T-helper 1 cell treated with Interleukin-12 subunit alpha and Interleukin-12 subunit beta and Interleukin-4 antibody, amounts not matched to agents 30 μg/mL and 1 μg/mL, for 36 hours (primary cell): ENCODE data around the gene MAGI1.

Experiments used
- H3K27ac Mint-ChIP-seq: one replicate; pipeline ENCODE4 v1.8.0; 2021; ENCODE audit warnings: mild to moderate bottlenecking, mixed read lengths
- H3K27me3 Mint-ChIP-seq: one replicate; pipeline ENCODE4 v1.8.0; 2021; ENCODE audit warnings: low read depth, mixed read lengths
- H3K36me3 Mint-ChIP-seq: one replicate; pipeline ENCODE4 v1.8.0; 2021; ENCODE audit warnings: low read depth, mixed read lengths
- H3K4me1 Mint-ChIP-seq: one replicate; pipeline ENCODE4 v1.8.0; 2021; ENCODE audit warnings: low read depth, mixed read lengths
- H3K4me3 Mint-ChIP-seq: one replicate; pipeline ENCODE4 v1.8.0; 2021; ENCODE audit warnings: mild to moderate bottlenecking, moderate library complexity, mixed read lengths
- H3K9me3 Mint-ChIP-seq: one replicate; pipeline ENCODE4 v1.8.0; 2021; ENCODE audit warnings: mixed read lengths

Gene MAGI1

DNA sequence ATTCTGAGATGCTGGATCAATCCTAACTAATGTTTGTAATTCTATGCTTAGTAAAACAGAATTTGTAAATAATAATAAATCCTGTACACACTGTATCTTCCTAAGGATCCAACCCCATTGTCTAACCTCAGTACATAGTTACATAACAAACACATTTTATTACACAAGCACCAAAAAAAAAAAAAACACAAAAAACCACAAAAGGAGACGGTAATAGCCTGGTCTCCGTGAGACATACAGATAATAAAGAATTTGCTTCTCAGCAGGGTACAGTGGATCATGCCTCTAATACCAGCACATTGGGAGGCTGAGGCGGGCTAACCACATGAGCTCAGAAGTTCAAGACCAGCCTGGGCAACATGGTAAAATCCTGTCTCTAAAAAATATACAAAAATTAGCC is 558.7 kb downstream of the MAGI1 start:
- Mint-ChIP-seq H3K4me3 (no peak overlapping the region), H3K9me3 (no peaks in the 10 kb centered on the region), H3K27ac (no peak overlapping the region), H3K36me3 (no peaks in the 10 kb centered on the region), H3K4me1 (no peaks in the 10 kb centered on the region), H3K27me3 (no peaks in the 10 kb centered on the region)

DNA sequence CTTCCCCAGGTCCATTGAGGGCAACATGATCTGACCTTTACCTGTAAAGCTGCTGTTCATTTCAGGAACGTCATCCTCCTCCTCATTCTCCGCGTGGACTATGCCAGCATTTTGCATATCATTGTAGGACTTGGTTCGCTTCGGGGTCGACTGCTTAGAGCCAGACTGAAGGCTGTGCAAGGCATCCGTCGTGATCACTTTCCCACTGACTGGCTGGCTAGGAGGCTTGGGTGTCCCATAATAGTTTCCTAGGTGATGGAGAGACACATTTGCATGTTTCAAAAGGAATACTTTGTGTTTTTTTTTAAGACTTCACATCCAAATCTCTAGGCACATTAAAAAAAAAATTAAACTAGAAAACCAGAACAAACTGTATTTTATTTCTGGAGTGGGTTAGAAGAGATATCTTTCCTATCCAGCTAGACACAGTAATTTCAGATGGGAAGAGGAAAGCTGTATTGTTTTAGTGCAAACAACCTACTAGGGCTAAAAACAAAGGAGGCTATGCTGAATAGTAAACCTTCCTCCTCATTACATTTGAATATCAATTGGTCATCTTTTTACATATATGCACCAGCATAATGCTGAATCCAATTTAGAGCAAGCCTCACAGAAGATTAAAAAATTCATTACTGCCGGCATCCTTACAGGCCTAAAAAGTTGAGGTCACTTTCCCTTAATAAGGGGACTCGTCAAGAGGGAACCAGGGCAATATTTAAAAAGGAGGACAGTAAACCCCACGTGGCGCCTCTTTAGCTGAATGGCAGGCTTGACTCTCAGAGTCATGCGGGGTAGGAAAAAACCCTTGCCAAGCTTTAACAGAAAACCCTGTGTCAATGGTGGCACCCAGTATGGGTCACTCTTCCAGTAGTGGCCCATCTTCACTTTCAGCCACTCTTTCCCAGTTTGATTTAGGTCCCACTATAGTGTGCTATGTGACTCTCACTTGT is 559.9 kb downstream of the MAGI1 start:
- no peaks in the 10 kb centered on the region for H3K27me3 Mint-ChIP-seq
- no peaks in the 10 kb centered on the region for H3K36me3 Mint-ChIP-seq
- H3K27ac Mint-ChIP-seq = no peak overlapping the region
- no peaks in the 10 kb centered on the region for H3K9me3 Mint-ChIP-seq
- no peaks in the 10 kb centered on the region for H3K4me1 Mint-ChIP-seq
- no peak overlapping the region for H3K4me3 Mint-ChIP-seq

DNA sequence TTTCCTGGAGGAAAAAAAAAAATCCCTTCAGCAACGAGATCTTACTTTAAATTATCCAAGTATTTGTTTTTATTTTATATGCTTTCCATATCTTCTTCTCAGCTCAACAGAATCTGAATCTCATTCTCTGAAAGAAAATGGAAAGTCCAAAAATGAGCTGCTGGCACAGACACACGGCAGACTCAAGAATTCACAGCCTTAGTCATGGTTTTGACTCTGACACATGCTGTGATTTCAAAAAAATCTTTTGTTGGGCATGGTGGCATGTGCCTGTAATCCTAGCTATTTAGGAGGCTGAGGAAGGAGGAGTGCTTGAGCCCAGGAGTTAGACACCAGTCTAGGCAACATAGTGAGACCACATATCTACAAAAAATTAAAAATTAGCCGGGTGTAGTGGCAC is 565.0 kb downstream of the MAGI1 start:
- Mint-ChIP-seq H3K4me1 (no peaks in the 10 kb centered on the region), H3K27me3 (no peaks in the 10 kb centered on the region), H3K4me3 (no peak overlapping the region), H3K27ac (no peak overlapping the region), H3K9me3 (no peaks in the 10 kb centered on the region), H3K36me3 (no peaks in the 10 kb centered on the region)

DNA sequence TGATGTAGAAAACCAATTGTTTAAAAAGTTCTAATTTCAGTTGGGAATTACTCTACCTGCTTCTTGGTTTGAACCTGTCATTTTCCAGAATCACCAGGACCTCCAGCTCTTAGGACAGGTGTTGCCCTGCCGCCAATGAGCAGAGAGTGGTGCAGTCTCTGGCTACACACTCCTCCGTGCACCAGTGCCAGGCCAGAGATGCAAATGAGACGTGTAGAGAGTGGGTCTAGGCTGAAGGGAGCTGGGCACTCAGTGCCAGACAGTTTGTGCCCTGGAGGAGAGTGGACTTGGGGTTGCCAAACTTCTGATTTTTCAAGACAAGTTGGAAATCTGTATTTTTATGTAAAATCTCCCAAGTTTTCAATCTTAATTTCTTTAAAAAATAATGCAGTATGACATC is 566.2 kb downstream of the MAGI1 start:
- Mint-ChIP-seq H3K27ac (no peak overlapping the region), H3K4me1 (no peaks in the 10 kb centered on the region), H3K27me3 (no peaks in the 10 kb centered on the region), H3K36me3 (no peaks in the 10 kb centered on the region), H3K4me3 (no peak overlapping the region), H3K9me3 (no peaks in the 10 kb centered on the region)

DNA sequence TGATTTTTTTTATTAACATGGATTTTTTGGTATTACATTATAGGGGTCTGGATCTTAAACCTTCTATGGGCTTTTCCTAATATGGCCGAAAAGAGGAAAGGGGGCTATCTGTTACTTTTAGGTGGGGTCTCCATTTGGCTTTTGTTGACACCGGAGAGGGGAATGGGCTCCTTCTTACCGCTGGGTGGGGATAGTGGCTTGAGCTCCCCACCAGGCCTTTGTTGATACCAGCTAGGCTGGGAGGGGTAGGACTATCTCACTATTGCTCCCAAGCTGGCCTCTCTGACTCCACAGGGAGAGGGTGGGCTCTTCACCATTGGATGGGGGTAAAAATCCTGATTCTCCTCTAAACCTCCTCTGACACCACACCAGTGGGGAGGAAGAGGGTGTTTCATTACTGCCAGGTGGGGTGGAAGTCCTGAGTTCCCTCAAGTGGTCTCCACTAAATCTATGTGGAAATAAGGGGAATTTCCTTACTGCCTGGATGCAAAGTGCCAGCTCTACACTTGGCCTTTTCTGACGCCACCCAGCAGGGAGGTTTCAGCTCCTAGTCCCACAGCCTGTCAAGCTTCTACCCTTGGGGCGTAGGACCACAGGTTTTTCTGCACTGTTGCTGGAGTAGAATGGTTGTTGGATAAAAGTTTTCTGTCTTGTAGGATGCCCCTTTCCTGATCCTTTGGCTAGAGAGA is 572.3 kb downstream of the MAGI1 start:
- Mint-ChIP-seq H3K36me3 (no peaks in the 10 kb centered on the region), H3K9me3 (peaks cover 3% of the 10 kb centered on the region), H3K27me3 (no peaks in the 10 kb centered on the region)

DNA sequence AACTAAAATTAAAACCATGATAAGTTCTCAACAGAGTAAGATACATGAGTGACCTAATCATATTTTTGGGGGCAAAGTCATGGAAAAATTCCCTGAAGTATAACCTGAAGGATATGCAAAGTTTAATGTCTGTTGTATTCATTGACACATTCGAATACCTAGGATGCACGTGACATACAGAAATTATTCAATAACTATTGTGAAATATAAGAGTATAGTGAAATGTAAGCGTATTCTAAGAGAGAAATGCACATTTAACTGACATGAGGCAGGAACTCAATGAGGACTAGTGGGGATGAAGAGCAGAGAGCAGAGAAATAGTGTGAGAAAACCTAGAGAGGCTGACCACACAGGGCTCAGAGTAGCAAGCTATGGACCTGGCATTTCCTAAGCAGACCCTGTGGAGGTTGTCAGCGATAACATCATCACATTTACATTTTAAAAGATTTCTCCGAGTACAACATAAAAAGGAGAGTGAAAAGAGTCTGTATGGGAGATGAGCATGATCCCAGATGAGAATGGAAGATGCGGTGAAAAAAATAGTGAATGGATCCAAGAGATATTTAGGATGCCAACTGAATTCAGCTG is 588.8 kb downstream of the MAGI1 start:
- no peaks in the 10 kb centered on the region for H3K4me1 Mint-ChIP-seq
- H3K36me3 Mint-ChIP-seq = no peaks in the 10 kb centered on the region
- H3K9me3 Mint-ChIP-seq = peaks cover 4% of the 10 kb centered on the region
- no peak overlapping the region for H3K27ac Mint-ChIP-seq
- no peak overlapping the region for H3K4me3 Mint-ChIP-seq
- H3K27me3 Mint-ChIP-seq = no peaks in the 10 kb centered on the region

More for the DNA sequence above, 572.3 kb downstream of the MAGI1 start:
- H3K27ac Mint-ChIP-seq = no peak overlapping the region
- H3K4me1 Mint-ChIP-seq = no peaks in the 10 kb centered on the region
- H3K4me3 Mint-ChIP-seq = no peak overlapping the region

DNA sequence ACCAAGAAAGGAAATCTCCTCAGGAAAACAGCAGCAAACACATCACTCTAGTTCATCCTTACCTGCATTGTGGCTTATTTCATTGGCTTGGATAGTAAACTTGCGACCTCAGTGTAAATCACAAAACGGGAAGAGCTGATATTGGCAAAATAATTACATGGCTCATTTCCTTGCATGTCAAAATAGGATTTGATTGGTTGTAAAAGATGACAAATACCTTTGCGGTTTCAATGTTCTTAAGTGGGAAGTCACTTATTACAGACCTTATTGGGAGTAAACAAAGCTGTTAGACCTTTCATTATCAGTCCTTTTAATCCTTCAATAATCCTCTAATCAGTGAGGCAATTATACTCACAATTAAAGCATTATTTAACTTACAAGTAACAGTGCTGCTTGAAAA is 590.6 kb downstream of the MAGI1 start:
- H3K4me1 Mint-ChIP-seq = no peaks in the 10 kb centered on the region
- H3K27ac Mint-ChIP-seq = no peak overlapping the region
- peaks cover 4% of the 10 kb centered on the region for H3K9me3 Mint-ChIP-seq

DNA sequence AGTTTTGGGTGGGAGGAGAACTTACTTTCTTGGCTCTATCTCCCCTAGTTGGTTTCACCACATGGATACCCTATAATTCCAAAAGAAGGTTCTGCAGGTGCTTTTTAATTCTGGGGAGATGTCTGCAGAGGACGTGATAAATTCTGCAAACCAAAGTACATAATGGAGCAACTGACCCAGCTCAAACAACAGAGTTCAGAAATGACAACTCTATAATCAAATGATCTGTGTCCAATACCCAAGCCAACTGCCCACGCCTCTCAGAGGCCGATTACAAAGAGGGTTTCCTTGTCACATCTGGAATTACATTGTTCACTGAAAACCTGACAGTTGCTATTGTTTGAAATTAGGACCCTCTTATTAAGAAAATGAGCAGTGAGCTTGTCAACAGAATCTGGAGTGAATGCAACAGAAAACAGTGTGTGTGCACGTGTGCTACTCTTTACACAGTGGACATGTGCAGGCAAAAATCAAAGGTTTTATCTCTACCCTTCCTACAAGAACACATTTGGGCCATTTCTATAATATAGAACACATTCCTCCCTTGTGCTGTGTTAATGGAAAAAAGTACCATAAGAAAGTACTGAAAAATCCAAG is 593.0 kb downstream of the MAGI1 start:
- H3K36me3 Mint-ChIP-seq = no peaks in the 10 kb centered on the region
- no peaks in the 10 kb centered on the region for H3K27me3 Mint-ChIP-seq
- no peaks in the 10 kb centered on the region for H3K4me1 Mint-ChIP-seq
- peaks cover 4% of the 10 kb centered on the region for H3K9me3 Mint-ChIP-seq
- no peak overlapping the region for H3K4me3 Mint-ChIP-seq
- H3K27ac Mint-ChIP-seq = no peak overlapping the region

More for the DNA sequence above, 590.6 kb downstream of the MAGI1 start:
- Mint-ChIP-seq H3K4me3 (no peak overlapping the region), H3K36me3 (no peaks in the 10 kb centered on the region), H3K27me3 (no peaks in the 10 kb centered on the region)

DNA sequence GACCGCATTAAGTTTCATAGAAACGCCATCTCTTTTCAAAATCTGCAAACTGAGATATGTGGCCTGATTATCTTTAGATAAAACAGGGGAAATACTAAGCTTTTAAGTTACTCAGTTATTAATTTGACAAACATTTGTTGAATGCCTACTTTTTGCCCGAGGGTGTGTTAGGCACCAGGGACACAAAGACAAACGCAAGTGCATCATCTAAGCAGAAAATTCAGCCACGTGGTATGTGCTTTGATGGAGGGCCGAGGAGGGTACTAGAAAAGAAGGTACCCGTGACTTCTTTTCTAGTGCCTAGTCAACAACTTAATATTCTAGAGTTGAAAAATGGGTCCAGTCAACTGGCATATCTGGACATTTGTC is 594.3 kb downstream of the MAGI1 start:
- Mint-ChIP-seq H3K4me1 (no peaks in the 10 kb centered on the region), H3K9me3 (peaks cover 4% of the 10 kb centered on the region), H3K36me3 (no peaks in the 10 kb centered on the region), H3K27me3 (no peaks in the 10 kb centered on the region), H3K4me3 (no peak overlapping the region), H3K27ac (no peak overlapping the region)

DNA sequence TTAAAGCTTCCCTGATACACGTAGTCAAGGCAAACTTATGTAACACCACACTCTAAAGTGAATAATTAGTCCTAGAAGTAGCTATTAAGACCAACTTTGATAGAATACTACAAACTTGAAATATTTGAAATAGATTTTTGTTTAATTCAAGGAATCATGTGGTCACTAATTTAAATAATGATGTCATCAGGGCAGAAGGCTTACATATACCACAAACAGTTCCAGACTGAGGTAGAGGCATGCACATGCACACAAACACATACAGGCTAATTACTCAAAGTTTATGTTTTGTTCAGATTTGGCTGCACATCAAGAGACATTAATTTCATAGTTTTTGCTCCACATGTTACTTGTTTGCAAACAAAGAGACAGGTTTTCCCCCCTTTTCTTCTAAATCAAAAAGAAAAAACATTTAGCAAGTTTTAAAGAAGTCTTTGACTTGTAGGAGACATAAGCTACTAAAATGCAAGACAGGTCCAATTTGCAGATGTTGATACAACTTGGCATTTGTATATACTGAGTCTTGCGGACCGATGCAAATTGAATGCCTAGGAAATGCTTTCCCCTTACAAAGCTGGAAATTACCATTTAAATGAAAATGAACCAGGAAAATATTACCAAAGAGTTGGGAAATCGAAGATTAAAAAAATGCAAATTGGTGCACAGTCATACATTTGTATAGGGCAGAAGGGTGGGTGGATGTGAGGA is 594.8 kb downstream of the MAGI1 start:
- H3K36me3 Mint-ChIP-seq = no peaks in the 10 kb centered on the region
- H3K4me1 Mint-ChIP-seq = no peaks in the 10 kb centered on the region
- H3K4me3 Mint-ChIP-seq = no peak overlapping the region

DNA sequence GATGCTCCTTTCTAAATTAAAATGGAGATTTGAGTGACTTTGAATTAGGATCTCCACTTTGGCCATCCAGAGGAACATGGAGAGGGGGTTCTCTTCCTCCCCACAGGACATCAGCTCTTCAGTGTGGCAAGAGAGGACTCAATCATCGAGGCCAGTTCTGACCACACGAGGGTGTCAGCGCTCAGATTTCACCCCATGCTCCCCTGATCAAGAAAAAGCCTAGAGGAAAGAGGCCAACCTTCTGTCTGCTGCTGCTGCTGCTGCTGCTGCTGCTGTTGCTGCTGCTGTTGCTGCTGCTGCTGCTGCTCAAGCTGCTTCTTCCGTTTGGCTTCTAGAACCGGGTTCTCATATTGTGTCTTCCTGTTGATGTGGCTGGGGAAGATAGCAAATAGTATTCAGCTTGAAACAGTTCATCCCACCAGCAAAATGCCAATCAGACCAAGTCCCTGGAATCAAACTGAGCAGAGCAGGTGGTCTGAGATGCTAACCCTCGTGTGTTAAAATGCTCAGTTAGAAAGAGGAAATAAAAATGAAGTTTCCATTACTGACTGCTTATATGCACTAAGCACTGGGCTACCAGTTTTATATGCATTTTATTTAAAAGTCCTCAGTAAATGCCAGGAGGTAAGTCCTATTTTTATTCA is 599.0 kb downstream of the MAGI1 start:
- H3K9me3 Mint-ChIP-seq = no peaks in the 10 kb centered on the region
- H3K36me3 Mint-ChIP-seq = no peaks in the 10 kb centered on the region
- H3K4me3 Mint-ChIP-seq = no peak overlapping the region
- no peaks in the 10 kb centered on the region for H3K4me1 Mint-ChIP-seq
- H3K27me3 Mint-ChIP-seq = no peaks in the 10 kb centered on the region
- H3K27ac Mint-ChIP-seq = no peak overlapping the region

More for the DNA sequence above, 594.8 kb downstream of the MAGI1 start:
- Mint-ChIP-seq H3K27me3 (no peaks in the 10 kb centered on the region), H3K27ac (no peak overlapping the region), H3K9me3 (peaks cover 4% of the 10 kb centered on the region)

DNA sequence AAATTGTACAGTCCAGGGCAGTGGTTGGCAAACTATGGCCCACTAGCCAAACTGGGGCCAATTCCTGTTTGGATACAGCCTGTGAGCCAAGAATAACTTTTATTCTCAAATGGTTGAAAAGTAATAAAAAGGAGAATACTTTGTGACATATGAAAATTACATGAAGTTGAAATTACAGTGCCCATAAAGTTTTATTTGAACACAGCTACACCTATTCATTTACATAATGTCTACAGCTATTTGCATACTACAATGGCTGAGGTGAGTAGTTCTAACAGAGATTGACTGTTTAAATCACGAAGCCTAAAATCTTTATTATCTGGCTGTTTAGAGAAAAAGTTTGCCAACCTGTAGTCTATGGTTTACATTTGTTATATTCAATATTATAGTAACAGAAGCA is 600.1 kb downstream of the MAGI1 start:
- Mint-ChIP-seq H3K4me1 (no peaks in the 10 kb centered on the region), H3K27me3 (no peaks in the 10 kb centered on the region), H3K27ac (no peak overlapping the region), H3K9me3 (no peaks in the 10 kb centered on the region), H3K36me3 (no peaks in the 10 kb centered on the region), H3K4me3 (no peak overlapping the region)

DNA sequence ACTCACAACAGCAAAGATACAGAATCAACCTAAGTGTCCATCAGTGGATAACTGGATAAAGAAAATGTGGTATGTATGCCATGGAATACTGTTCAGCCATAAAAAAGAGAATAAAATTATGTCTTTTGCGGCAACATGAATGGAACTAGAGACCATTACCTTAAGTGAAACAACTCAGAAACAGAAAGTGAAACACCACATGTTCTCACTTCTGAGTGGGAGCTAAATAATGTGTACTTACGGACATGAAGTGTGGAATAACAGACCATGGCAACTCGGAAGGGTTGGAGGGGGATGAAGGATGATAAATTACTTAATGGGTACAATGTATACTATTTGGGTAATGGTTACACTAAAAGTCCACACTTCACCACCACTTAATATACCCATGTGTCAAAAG is 600.6 kb downstream of the MAGI1 start:
- Mint-ChIP-seq H3K4me3 (no peak overlapping the region), H3K36me3 (no peaks in the 10 kb centered on the region), H3K4me1 (no peaks in the 10 kb centered on the region), H3K27ac (no peak overlapping the region), H3K27me3 (no peaks in the 10 kb centered on the region), H3K9me3 (no peaks in the 10 kb centered on the region)

DNA sequence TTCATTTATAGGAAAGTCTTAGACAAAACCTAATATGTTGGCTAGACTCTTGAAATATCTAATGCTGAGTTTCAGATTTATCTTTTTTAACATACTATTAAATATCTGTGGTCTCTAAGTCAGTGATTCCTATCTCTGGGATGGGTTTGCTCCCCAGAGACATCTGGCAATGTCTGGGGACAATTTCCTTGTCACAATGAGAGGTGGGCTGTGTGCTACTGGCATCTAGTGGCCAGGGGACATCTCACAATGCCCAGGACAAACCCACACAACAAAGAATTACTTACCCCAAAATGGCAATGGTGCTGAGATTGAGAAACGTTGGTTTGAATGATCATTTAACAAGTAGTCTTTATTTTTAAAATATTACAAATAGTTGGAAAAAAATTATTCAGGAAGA is 602.1 kb downstream of the MAGI1 start:
- H3K27me3 Mint-ChIP-seq = no peaks in the 10 kb centered on the region
- H3K4me1 Mint-ChIP-seq = no peaks in the 10 kb centered on the region
- no peak overlapping the region for H3K27ac Mint-ChIP-seq
- no peak overlapping the region for H3K4me3 Mint-ChIP-seq
- no peaks in the 10 kb centered on the region for H3K9me3 Mint-ChIP-seq
- H3K36me3 Mint-ChIP-seq = no peaks in the 10 kb centered on the region
